DMS153 (cell line): ENCODE data around the gene SURF2.
"Not testable (repeated sequence)": the region's sequence is repeated elsewhere in the genome, so short reads cannot be mapped to it uniquely, and the experiment has no call there.

Source experiments
- DNase-seq: peaks from one replicate; lab custom pipeline; 2025; lab: John Stamatoyannopoulos, UW

The SURF2 gene

DNA sequence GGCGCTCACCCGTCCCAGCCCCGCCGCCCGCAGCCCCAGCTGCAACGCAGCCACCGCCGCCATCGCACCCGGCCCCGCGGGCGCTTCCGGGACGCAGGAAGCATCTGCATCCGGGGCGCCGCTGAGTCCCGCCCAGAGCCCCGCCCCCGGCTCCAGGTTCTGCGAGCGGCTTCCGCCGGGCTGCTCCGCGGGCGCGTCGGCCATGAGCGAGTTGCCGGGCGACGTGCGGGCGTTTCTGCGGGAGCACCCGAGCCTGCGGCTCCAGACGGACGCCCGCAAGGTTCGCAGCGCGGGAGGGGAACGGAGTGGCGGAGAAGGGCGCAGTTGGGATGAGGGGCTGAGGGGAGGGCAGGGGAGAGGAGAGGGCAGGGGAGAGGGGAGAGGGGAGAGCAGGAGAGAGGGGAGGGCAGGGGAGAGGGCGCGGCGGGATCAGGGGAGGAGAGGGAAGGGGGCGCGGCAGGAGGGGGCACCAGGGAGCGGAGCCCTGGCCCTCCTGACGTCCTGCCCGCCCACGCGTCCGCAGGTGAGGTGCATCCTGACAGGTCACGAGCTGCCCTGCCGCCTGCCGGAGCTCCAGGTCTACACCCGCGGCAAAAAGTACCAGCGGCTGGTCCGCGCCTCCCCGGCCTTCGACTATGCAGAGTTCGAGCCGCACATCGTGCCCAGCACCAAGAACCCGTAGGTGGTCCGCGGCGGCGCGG is at the start of gene SURF2, which contains the start of gene SURF1:
SURF2 (plus strand) TSS at position 160 of the 701 bp plus-strand sequence; CDS start at position 203, 43 bp downstream.
SURF1 (minus strand) TSS at position 97 of the 701 bp plus-strand sequence; CDS start at position 63, 34 bp downstream.
- DNase-seq = peak; percentile 53

DNA sequence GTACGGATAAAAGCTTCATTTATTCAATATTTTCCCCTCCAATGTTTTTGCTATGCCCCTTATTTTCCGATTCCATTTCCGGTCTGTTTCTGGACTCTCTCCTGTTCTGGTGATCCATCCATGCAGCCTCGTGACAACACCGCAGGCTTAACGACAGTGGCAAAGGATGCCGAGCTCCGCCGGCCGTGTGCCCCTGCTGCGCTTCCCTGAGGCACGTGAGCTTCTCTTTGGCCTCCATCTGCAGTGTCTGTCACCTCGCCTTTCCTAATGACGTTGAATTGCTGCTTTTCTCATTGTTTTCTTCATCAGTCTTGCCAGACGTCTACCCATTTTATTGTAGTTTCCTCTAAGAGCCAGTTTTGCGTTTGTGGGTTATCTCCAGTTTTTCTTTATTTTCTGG is 49.0 kb upstream of the SURF2 start:
- DNase-seq = no peak

DNA sequence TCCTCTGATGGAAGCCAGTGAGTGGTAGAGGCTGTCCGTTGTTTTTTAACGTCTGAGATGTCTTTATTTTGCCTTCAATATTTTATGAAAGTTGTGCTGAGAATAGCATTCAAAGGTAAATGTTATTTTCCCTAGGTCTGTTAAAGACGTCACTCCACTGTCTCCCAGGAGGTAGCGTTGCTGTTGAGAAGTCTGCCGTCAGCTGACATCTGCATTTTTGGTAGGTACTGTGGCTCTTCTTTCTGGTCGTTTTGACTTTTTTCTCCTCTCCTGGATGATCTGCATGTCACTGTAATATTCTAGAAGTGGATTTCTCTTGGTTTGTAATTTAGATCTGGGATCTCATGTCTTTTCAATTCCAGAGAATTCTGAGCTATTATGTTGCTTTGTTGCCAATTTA is 46.7 kb upstream of the SURF2 start:
- no peak for DNase-seq

DNA sequence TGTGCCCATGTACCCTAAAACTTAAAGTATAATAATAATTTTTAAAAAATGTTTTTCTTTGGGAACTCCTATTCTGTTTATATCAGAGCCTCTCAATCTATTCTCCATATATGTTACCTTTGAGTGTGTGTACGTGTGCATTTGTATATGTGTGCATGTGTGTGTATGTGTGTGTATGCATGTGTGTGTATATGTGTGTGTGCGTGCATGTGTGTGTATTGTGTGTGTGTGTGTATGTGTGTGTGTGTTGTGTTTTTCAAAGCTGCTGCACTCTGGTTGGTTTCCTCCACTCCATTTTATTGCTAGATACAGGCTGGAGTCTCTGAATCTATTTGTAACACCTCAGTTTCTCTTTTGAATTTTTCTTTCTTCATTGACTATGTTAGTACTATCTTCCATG is 40.4 kb upstream of the SURF2 start:
- DNase-seq = no peak

DNA sequence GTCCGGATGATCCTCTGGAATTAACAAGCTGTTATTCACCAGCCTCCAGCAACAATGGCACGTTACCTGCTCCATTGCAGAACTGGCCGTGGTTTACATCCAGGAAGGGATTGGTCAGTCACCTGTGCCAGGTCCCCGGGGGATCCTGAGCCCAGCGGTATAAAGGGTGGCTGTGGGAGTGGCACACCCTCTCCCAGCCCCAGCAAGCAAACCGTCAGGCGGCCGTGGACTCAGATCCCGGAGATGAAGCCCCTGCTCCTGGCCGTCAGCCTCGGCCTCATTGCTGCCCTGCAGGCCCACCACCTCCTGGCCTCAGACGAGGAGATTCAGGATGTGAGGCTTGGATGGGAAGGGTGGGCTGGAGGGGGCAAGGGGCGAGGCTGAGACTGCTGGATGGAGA is 38.8 kb upstream of the SURF2 start:
- not testable (repeated sequence) for DNase-seq

DNA sequence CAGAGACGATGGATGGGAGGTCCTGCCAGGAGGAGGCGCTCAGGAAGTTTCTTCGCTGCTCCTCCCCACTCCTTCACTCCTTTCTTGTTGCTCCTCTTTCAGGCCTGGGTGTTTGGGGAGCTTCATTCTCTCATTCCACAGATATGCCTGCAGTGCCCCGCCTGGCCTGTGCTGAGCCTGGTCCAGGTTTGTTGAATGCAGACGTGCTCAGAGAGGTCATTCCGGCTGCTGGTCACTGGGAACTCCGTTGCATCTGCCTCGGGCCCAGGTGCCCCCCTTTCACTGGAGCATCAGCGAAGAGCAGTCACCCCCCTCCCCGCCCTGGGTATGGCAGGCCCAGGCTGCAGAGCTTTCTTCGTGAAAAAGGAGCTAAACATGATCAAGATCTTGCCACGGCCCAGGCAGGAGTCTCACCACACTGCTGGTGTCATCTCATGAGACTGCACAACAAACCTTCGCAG is 35.9 kb upstream of the SURF2 start:
- DNase-seq = no peak

DNA sequence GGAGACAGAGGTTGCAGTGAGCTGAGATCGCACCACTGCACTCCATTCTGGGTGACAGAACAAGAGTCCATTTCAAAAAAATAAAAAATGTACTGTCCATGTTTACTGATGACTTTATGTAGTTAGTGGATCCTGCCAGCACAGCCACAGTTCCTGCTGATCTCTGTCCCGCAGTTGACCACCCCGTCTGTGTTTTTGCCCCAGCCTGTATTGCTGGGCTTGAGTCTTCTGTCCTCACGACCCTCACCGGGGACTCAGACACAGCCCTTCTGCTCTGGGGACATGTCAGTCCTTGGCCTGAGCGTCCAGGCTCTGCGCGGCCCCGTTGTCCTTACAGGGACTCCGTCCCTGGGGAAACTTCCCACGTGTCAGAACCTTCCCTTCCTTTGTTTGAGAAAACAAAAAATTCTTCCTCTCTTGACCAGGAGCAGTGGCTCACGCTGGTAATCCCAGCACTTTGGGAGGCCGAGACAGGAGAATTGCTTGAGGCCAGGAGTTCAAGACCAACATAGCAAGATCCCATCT is 34.9 kb upstream of the SURF2 start:
- DNase-seq = no peak

DNA sequence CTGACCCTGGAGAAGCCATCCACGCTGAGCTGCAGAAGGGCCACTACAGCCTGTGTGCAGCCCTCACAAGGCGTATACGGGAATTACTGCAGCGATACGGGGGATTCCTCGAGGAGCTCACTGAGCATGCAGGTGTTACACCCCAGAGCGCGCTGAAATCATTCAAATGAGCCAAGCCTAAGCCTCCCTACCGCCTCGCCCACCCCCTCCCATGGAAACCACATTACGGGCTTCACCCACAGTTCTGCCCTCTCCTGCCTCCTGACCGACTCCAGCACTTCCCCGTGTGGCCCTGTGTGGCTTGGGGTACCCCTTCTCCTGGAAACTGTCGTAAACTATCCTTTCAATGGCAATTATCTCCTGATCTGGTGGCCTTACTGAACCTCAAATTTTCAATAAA is 33.6 kb upstream of the SURF2 start:
- no peak for DNase-seq

DNA sequence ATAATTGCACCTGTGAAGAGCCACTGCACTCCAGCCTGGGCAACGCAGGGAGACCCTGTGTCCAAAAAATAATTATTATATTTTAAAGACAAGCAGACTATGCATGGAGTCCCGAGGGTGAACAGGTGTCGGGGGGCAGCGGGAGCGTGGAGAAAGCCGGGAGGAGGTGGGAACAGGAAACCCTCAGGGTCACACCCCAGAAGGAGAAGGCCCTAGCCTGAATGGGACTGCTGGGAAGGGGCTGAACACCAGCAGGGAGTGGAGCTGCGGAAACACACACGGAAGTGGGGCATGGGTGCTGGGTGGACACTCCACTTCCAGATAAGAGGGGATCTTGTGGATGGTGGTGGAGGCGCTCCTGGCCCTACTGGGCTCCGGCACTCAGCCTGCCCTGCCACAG is 33.1 kb upstream of the SURF2 start:
- no peak for DNase-seq

DNA sequence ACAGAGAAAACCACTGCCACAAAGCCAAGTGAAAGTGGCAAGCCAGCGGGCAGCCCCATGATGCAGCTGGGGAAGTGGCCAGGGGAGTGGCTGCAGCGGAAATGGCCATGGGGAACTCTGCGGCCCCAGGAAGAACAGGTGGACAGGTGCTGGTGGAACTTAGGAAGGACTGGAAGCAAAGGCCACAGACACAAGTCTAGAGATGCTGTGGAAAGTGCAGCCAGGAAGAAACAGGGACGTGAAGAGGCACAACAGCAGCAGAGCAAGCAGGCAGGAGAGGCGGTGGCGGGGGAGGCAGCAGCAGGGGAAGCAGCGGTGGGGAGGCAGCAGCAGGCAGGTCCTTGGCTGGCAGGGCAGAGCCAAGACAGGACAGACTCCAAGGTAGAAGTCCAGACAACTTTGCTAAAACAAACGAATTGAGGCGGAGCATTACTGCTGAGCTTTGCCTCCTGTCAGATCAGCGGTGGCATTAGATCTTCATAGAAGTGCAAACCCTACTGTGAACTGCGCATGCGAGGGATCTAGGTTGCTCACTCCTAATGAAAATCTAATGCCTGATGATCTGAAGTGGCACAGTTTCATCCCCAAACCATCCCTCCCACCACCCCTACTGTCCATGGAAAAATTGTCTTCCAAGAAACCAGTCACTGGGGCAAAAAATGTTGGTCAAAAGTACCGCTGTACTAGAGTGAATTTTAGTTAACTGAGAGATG is 32.2 kb upstream of the SURF2 start:
- DNase-seq = no peak

DNA sequence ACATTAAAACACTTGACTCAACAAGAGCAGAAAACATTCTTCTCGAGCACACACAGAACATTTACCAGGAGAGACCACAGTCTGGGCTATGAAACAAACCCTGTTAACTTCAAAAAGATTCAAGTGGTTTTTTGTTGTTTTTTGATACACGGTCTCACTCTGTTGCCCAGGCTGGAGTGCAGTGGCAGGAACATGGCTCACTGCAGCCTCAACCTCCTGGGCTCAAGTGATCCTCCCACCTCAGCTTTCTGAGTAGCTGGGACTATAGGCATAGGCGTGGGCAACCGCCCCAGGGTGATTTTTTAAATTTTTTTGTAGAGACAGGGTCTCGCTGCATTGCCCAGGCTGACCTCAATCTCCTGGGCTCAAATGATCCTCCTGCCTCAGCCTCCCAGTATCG is 29.3 kb upstream of the SURF2 start:
- not testable (repeated sequence) for DNase-seq

DNA sequence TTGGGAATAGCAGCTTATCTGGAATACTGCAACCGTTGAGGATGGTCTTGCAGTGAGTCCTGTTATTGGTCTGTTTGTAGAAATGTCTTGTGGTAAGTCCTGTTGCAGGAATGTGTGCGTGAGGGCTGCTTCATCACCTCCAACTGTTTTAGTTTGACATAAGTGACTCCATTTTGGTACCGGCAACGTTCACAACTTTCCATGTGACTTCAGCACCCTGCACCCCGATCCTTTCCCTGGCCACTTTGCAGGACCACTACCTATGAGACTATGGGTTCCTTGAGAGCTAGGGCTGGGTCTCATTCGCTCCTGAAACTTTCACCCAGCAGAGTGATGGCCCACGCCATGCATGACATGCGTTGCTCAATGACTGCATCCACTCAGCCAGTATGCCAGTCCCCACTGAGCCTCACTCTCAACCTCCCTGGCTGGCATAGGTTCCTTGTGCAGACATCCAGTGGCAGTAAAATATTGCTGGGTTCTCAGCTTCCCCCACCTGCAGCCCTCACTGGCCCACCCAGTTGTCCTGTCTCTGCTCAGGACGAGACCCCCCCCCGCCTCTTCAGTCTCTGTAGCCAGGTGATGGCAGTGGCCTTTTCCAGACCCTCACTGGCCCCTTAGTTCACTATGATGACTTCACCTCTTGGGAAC is 28.4 kb upstream of the SURF2 start:
- no peak for DNase-seq

DNA sequence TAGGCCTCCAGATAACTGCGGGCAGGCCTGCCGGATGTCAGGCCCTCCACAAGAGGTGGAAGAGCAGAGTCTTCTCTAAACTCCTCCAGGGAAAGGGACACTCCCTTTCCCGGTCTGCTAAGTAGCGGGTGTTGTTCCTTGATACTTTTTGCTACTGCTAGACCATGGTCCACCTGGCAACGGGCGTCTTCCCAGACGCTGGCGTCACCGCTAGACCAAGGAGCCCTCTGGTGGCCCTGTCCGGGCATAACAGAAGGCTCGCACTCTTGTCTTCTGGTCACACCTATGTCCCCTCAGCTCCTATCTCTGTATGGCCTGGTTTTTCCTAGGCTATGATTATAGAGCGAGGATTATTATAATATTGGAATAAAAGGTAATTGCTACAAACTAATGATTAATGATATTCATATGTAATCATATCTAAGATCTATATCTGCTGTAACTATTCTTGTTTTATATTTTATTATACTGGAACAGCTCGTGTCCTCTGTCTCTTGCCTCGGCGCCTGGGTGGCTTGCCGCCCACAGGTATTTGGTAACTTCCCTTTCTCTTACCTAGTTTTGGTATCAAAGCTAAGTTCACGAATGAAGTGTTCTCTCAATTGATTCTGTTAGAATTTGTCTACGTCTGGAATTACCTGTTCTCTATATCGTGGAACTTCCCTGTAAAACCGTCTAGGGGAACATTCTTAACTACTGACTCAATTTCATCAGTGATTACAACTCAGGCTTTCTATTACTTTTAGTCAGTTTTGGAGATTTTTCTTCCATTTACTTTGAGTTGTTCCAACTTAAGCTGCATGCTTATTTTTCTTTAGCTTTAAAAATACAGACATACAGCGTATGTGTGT is 26.8 kb upstream of the SURF2 start:
- not testable (repeated sequence) for DNase-seq

DNA sequence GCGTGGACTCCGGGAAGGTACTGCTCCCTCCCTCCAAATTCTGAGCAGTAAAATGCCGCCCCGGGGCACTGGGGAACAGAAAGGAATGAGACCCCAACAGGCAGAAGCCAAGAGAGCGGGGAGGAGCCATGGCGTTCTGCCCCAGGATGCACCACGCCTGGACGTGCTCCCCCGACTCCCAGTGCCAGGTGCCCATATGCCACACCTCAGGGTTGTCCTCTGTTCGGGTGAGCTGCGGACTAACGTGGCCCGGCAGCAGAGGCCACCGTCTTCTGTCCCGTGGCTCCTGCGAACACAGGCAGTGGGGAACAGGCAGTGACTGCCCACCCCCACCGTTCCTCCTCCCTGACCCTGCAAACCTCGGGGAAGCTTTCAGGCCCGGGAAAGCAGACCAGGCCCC is 25.1 kb upstream of the SURF2 start:
- no peak for DNase-seq

DNA sequence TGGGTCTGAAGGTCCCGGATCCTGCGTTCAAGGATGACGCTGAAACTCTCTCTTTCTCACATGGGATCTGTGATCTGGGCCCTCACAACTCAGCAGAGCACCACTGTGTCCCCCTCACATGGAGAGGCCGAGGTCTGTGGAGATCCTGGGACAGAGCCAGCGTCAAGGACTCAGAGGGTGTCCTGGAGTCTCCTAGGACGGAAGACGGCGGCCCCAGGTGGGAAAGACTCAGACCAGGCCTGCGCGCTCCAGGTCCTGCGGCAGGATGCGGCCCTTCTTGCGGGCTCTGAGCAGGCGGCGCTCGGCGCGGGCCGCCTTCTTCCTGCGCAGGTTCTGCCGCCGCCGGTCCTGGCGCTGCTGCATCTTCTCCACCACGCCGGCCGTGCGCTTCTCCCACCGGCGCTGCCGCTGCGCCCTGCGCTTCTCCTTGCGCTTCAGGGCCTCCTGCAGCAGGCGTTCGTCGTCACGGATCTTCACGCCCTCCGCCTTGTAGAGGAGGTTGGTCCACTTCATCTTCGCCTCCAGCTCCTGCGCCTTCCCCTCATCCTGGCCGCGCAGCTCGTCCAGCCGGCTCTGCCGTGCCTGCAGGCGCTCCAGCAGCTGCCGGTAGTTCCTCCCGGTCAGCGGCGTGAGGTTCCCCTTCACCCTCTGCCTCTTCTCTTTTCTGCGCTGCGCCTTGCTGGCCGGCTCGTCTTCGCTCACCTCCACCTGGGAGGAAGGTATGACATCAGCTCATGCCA is 24.5 kb upstream of the SURF2 start:
- DNase-seq = no peak

DNA sequence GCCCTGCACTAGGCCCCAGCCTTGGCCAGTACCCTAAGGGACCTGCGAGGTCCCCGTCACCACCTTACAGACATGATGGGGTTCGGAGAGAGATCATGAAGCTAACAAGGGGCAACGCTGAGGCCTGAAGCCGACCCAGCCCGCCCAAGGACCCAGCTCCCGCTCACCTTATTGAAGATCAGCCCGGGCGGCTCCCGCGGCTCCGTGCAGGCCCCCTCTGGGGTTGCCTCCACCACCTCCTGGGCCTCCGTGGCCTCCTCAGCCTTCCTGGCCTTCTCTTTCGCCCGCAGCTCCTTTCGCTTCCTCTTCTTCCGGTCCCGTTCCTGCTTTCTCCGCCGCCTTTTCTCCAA is 24.0 kb upstream of the SURF2 start:
- DNase-seq = no peak

DNA sequence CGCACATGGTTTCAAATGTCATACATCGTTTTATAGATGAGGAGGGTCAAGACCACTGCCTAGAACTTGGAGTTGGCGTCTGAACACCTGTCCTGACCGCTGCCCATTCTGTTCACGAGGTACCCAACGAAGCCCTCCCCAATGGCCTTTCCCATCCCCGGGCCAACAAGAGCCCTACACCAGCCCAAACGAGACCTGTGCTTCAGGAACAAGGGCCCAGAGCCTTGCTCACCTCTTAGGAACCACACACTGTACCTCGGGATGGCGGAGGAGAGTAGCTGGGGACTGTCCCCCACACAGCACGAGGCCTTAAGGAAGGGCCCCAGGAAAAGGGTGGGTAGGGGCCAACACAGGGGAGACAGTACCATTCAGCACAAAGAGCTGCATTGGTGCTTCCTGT is 23.3 kb upstream of the SURF2 start:
- DNase-seq = no peak

DNA sequence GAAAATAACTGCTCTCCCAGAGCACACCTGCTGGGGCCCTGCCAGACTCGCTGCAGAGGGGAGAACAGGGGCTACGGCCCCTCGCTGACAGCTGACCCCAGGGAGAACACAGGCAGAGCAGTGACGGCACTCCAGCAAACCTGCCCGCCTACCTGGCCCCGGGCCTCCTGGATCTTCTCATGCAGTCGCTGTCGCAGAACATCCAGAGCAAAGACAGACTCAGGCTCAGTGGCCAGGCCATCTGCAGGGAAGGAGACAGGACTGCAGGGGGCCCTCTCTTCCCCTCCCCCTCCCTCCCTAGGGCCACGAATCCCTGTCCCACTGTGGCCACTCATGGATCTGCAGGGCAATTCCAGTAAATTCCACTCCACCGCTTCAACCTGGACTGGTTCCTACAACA is 22.8 kb upstream of the SURF2 start:
- DNase-seq = no peak

DNA sequence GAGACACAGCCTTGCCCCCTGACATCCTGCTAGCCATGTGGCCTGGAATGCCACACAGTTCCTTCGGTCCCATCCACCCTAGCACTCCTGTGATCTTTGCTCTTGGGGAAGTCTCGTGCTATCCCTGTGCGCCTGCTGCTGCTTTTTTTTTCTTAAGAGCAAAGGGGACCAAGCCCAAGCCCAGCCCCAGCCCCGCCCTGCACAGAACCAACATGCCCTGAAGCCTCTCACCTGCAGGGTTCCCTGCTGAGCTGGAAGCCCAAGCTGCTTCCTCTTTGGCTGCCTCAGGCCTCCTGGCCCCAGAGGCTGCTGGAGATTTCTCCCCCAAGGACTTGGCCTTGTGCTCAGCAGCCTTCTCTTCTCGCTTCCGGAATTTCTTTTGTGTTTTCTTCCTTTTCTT is 22.2 kb upstream of the SURF2 start:
- DNase-seq = no peak

DNA sequence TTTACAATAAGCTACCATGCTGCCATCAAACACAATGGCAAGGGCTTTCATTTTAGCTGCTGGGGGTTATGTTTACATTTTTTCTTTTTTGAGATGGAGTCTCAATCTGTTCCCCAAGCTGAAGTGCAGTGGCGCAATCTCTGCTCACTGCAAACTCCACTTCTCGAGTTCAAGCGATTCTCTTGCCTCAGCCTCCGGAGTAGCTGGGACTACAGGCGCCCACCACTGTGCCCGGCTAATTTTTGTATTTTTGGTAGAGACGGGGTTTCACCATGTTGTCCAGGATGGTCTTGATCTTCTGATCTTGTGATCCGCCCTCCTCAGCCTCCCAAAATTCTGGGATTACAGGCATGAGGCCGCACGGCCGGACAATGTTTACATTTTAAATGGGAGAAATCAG is 21.5 kb upstream of the SURF2 start:
- not testable (repeated sequence) for DNase-seq
